Parathyroid adenoma (tissue), 2 donors: ENCODE data around the gene MDM4.

Experiments used
- H2AFZ ChIP-seq: fragments of 300-600 bp; sonication (generic); one replicate; pipeline ENCODE4 v1.7.0; 2017; ENCODE audit warnings: antibody characterized with exemption, mild to moderate bottlenecking
- H3K27ac ChIP-seq: fragments of 300-600 bp; sonication (generic); one replicate; pipeline ENCODE4 v1.7.0; 2017
- H3K27me3 ChIP-seq: fragments of 300-600 bp; sonication (generic); one replicate; pipeline ENCODE4 v1.7.0; 2017; ENCODE audit warnings: low read length; ENCODE audit not compliant: control insufficient read depth, insufficient read depth
- H3K36me3 ChIP-seq: fragments of 300-600 bp; sonication (generic); one replicate; pipeline ENCODE4 v1.7.0; 2017; ENCODE audit warnings: low read length; ENCODE audit not compliant: control insufficient read depth, insufficient read depth
- H3K4me1 ChIP-seq: fragments of 300-600 bp; sonication (generic); one replicate; pipeline ENCODE4 v1.7.0; 2017; ENCODE audit warnings: control low read depth
- H3K4me2 ChIP-seq: fragments of 300-600 bp; sonication (generic); one replicate; pipeline ENCODE4 v1.7.0; 2017; ENCODE audit warnings: low read length
- H3K4me3 ChIP-seq: fragments of 300-600 bp; sonication (generic); one replicate; pipeline ENCODE4 v1.7.0; 2017; ENCODE audit warnings: low read depth, low read length
- H3K79me2 ChIP-seq: fragments of 300-600 bp; sonication (generic); one replicate; pipeline ENCODE4 v1.7.0; 2017; ENCODE audit warnings: control low read depth
- H3K9ac ChIP-seq: fragments of 300-600 bp; sonication (generic); one replicate; pipeline ENCODE4 v1.7.0; 2017; ENCODE audit warnings: mild to moderate bottlenecking
- H3K9me3 ChIP-seq: fragments of 300-600 bp; sonication (generic); one replicate; pipeline ENCODE4 v1.7.0; 2017; ENCODE audit warnings: low read length; ENCODE audit not compliant: control insufficient read depth
- TF ChIP-seq, protein P1 (sequence below): fragments of 300-600 bp; sonication (generic); IDR thresholded peaks from one replicate; pipeline ENCODE4 v1.7.0; 2017; ENCODE audit warnings: antibody characterized with exemption, mild to moderate bottlenecking
- donor health status: primary hyperparathyroidism.

The MDM4 gene

DNA sequence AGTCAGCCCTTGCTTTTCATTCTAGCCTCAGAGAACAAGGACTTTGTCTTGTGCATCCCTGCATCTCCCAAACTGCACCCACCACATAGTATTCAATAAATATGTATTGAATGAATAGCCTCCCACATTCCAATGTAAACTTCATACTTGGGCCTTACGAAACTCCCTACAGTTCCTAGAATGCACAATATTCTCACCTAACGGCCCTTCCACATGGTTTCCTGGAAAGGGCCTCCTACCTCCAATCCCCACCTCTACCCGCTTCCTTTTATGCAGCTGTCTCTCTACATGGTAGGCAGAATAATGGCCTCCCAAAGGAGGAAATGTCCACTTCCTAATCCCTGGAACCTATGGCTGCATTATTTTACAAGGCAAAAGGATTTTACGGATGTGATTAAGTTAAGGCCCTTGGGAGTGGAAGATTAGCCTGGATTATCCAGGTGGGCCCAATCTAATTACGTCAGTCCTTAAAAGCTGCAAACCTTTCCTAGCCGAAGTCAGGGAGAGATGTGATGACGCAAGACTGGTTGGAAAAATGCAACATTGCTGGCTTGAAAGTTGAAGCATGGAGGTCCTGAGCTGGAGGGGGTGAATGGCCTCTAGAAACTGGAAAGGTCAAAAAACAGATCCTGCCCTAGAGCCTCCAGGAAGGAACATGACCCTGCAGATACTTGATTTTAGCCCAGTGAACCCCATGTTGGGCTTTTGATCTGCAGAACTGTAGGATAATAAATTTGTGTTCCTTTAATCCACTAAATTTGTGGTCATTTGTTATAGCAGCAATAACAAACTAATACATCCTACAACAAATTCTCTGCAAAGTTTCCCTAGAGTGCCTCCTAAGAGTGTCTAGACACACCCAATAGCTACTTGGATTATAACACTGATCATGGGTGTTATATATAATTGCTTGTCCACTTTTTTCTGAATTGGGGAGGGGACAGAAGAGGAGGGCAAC lies 16.4 kb upstream of the MDM4 start:
- no peaks in the 10 kb centered on the region for H3K4me1 ChIP-seq
- no peaks in the 10 kb centered on the region for H3K36me3 ChIP-seq
- H3K9ac ChIP-seq = no peak overlapping the region
- no peaks in the 10 kb centered on the region for H3K9me3 ChIP-seq
- H3K4me2 ChIP-seq = no peak overlapping the region
- H3K4me3 ChIP-seq = no peak overlapping the region
- no peaks in the 10 kb centered on the region for H3K27me3 ChIP-seq
- H2AFZ ChIP-seq = no peak overlapping the region
- TF ChIP-seq, protein P1, sequence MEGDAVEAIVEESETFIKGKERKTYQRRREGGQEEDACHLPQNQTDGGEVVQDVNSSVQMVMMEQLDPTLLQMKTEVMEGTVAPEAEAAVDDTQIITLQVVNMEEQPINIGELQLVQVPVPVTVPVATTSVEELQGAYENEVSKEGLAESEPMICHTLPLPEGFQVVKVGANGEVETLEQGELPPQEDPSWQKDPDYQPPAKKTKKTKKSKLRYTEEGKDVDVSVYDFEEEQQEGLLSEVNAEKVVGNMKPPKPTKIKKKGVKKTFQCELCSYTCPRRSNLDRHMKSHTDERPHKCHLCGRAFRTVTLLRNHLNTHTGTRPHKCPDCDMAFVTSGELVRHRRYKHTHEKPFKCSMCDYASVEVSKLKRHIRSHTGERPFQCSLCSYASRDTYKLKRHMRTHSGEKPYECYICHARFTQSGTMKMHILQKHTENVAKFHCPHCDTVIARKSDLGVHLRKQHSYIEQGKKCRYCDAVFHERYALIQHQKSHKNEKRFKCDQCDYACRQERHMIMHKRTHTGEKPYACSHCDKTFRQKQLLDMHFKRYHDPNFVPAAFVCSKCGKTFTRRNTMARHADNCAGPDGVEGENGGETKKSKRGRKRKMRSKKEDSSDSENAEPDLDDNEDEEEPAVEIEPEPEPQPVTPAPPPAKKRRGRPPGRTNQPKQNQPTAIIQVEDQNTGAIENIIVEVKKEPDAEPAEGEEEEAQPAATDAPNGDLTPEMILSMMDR = no peak
- H3K27ac ChIP-seq = no peak overlapping the region
- H3K79me2 ChIP-seq = no peaks in the 10 kb centered on the region

DNA sequence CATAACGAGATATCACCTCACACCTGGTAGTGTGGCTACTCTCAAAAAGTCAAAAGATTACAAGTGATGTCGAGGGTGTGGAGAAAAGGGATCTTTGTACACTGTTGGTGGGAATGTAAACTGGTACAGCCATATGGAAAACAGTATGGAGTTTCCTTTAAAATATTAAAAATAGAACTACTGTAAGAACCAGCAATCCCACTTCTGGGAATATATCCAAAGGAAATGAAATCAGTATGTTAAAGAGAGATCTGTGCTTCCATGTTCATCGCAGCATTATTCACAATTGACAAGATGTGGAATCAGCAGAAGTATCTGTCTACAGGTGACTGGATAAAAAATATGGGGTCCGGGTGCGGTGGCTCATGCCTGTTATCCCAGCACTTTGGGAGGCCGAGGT lies 14.0 kb upstream of the MDM4 start:
- no peaks in the 10 kb centered on the region for H3K79me2 ChIP-seq
- H3K4me3 ChIP-seq = no peak overlapping the region
- no peaks in the 10 kb centered on the region for H3K9me3 ChIP-seq
- no peaks in the 10 kb centered on the region for H3K27me3 ChIP-seq
- no peaks in the 10 kb centered on the region for H3K36me3 ChIP-seq
- no peaks in the 10 kb centered on the region for H3K4me1 ChIP-seq
- H3K4me2 ChIP-seq = no peak overlapping the region
- TF ChIP-seq, protein P1 = no peak
- no peak overlapping the region for H3K9ac ChIP-seq
- no peak overlapping the region for H3K27ac ChIP-seq
- H2AFZ ChIP-seq = no peak overlapping the region

DNA sequence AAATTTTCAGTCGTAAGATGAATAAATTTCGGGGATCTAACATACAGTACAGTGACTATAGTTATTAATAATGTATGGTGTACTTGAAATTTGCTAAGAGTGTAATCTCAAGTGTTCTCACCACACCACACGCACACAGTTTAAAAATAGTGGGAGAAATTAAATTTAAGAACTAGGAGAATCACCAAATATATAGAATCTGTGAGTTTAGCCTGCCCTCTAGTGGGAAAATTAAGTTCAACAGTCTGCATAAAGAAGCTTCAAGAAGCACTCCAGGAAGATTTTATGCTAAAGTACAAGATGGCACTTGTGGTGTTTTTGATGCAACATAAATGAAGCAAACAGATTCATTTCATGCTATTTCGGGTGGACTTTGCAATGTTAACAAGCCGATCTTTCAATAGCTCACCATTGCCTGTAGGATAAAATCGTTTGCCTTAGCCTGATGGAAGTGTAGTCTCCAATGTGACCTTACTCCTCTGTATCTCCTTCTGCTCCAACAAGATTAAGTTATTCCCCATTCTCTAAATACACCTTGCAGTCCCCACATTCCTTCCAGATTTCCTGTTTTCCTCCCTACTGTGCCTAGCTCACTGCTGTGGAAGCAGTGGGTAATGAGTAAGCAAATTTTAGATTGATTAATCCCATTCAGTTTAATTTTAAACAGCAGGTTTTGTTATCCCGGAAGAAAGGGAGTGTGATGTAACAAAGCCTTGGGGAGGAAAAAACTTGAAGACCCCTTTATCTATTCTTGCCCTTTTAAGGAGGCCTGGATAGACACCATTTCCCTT lies 12.9 kb upstream of the MDM4 start:
- H3K79me2 ChIP-seq = no peaks in the 10 kb centered on the region
- no peaks in the 10 kb centered on the region for H3K36me3 ChIP-seq
- H3K4me2 ChIP-seq = no peak overlapping the region
- TF ChIP-seq, protein P1 = peak; percentile 48
- H3K9ac ChIP-seq = no peak overlapping the region
- H3K4me3 ChIP-seq = no peak overlapping the region
- peak overlapping the region; percentile 33 for H2AFZ ChIP-seq
- no peaks in the 10 kb centered on the region for H3K27me3 ChIP-seq
- no peaks in the 10 kb centered on the region for H3K9me3 ChIP-seq
- H3K4me1 ChIP-seq = no peaks in the 10 kb centered on the region
- H3K27ac ChIP-seq = no peak overlapping the region

DNA sequence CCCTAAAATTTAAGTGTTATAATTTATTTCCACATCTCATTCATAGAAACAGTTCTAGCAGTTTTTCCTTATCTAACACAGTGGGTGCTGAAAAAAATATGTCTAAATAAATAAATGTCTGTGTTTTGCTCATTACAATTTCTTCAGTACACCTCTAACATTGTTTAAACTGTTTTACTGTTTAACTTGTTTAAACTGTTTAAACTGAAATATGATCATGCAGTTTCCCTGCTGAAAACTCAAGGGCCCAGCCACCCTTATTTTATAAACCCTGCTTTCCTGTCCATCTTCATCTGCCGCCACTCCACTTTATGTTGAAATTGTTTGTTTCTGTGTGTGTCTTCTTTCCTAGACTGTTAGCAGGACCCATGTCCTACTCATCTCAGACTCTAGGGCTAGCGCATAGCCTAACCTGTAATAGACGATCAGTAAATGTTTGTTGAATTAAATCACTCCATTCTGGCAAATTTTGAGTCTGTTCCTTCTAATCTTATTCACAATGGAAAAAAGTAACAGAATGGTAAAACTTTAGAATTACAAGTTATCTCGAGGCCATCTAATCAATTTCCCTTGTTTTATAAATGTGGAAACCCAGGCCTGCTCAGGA lies 12.2 kb upstream of the MDM4 start:
- Histone ChIP-seq H3K9me3 (no peaks in the 10 kb centered on the region), H3K27ac (no peak overlapping the region), H3K36me3 (no peaks in the 10 kb centered on the region), H2AFZ (no peak overlapping the region), H3K9ac (no peak overlapping the region), H3K79me2 (no peaks in the 10 kb centered on the region), H3K4me1 (no peaks in the 10 kb centered on the region), H3K27me3 (no peaks in the 10 kb centered on the region), H3K4me3 (no peak overlapping the region), H3K4me2 (no peak overlapping the region)
- TF ChIP-seq, protein P1 = no peak
